Esophagus (tissue), 2 donors: Measurements from ENCODE around the gene FDXR. TPM values are rescaled to one million over a fixed set of nuclear protein-coding genes. Genes with fewer than 3 reads are reported as not detected.

Experiments used
- H3K27ac ChIP-seq, 2 donors: one replicate each; pipeline ENCODE4 v1.5.1; 2013; ENCODE audit warnings: low read depth in 2 of 2, mild to moderate bottlenecking in 2 of 2, inconsistent platforms in 1 of 2, low read length in 1 of 2, moderate library complexity in 1 of 2
- H3K27me3 ChIP-seq, 2 donors: one replicate each; pipeline ENCODE4 v1.6.1; 2013; ENCODE audit warnings: low read length in 2 of 2, control low read depth in 1 of 2, mild to moderate bottlenecking in 1 of 2; ENCODE audit not compliant: insufficient read depth in 2 of 2, control insufficient read depth in 1 of 2
- H3K36me3 ChIP-seq, 2 donors: one replicate each; pipeline ENCODE4 v1.6.1; 2013; ENCODE audit warnings: low read length in 1 of 2; ENCODE audit not compliant: control insufficient read depth in 2 of 2, insufficient read depth in 2 of 2
- H3K4me1 ChIP-seq, 2 donors: one replicate each; pipeline ENCODE4 v1.6.1; 2013; ENCODE audit warnings: low read length in 1 of 2; ENCODE audit not compliant: control insufficient read depth in 2 of 2, insufficient read depth in 2 of 2
- H3K4me3 ChIP-seq, 2 donors: one replicate each; pipeline ENCODE4 v1.5.1; 2013; ENCODE audit warnings: low read length in 2 of 2, mild to moderate bottlenecking in 2 of 2, low read depth in 1 of 2, moderate library complexity in 1 of 2
- H3K9me3 ChIP-seq, 2 donors: one replicate each; pipeline ENCODE4 v1.6.1; 2013; ENCODE audit warnings: mild to moderate bottlenecking in 2 of 2, low read depth in 1 of 2, low read length in 1 of 2, moderate library complexity in 1 of 2; ENCODE audit not compliant: control insufficient read depth in 2 of 2, insufficient read depth in 1 of 2
- WGBS, 2 donors: extraction: QIAGEN DNeasy Blood & Tissue Kit; methylation state at CpG; one replicate each; pipeline ENCODE4 v1.1.7; 2013; 5-methylcytosine and 5-hydroxymethylcytosine counted together
- polyA plus RNA-seq, 2 donors: library from polyadenylated mRNA; stranded (reverse); fragments of 200-250 nt; gene quantifications; one replicate each; pipeline ENCODE4 v1.2.3, GENCODE V29; 2013
- donor health status: healthy with polysubstance abuse.
- donor health status: Bipolar disorder and iron deficiency.

The FDXR gene
- polyA plus RNA-seq, 2 donors, result 13.4 to 28.9 TPM

DNA sequence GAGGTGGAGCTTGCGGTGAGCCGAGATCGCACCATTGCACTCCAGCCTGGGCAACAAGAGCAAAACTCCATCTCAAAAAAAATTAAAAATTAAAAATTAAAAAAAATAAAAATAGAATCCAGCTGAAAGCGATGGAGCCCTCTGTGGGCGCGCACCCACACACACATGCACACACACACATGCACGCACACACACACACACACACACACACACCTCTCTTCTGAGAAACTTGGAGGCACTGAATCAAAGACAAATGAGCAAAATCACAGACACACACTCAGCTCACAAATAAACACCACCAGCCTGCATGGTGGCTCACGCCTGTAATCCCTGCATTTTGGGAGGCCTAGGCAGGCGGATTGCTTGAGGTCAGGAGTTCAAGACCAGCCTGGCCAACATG is 30.2 kb upstream of the FDXR start:
- Histone ChIP-seq H3K36me3 (no peaks in the 10 kb centered on the region), H3K27me3 (no peaks in the 10 kb centered on the region), H3K4me1 (peaks cover 0 to 19% of the 10 kb centered on the region in 2 donors), H3K4me3 (no peak overlapping the region), H3K9me3 (no peaks in the 10 kb centered on the region), H3K27ac (no peak overlapping the region)
- 85 to 86% methylated on average over 9 of the region's 9 CpGs for WGBS, 2 donors

DNA sequence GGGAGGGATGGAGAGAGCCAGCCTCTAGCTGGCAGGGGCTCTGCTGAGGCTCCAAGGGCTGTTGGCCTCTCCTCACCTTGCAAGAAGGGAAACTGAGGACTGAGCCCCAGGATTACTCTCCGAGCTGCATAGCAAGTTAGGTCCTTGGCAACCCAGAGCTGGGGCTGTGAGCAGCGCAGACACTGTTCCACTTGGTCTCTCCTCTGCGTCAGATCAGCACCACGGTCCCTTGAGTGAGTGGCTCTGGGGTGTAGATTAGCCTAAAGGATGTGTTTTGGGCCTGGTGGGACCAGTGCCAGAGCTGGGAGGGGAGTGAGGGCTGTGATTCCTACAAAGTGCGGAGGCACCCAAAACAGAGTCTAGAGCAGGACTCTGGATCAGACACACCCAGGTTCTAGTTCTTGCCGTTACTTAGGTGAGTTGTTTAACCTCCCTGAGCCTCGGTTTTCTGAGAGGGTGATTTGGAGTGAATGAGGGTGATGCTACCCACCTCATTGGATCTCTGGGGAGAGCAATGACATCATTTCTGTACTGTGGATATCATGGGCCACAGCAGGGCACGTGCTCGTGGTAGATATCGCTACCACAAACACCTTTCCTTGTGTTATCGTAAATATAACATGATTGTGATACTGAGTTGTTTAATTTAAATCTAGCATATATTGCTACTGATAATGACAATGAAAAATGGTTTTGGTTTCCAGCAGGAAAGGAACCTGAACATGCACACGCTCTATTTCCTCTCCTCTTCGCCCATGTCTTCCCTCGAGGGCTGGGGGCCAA is 28.8 kb upstream of the FDXR start:
- WGBS, 2 donors, result 71 to 72% methylated on average over 14 of the region's 14 CpGs

DNA sequence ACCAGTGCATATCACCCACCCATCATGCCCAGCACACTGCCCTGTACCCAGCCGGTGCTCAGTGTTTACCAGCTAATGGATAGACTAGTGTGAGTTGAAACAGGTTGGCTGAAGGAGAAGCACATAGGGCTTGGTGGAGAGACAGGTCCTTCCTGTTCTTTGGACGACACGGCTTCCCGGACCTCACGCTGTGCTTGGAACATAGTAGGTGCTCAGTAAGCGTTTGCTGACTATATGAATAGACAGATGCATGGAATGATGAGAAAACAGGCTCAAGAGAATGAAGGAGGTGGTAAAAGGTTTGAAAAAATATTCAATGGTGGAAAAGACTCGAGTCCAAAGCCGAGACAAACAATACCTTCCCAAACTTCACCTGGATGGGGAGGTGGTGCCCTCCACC is 27.4 kb upstream of the FDXR start:
- WGBS, 2 donors, result 67 to 71% methylated on average over 8 of the region's 8 CpGs

More for the DNA sequence above, 28.8 kb upstream of the FDXR start:
- Histone ChIP-seq H3K27ac (no peak overlapping the region), H3K36me3 (no peaks in the 10 kb centered on the region), H3K27me3 (no peaks in the 10 kb centered on the region), H3K9me3 (no peaks in the 10 kb centered on the region), H3K4me1 (peaks cover 0 to 12% of the 10 kb centered on the region in 2 donors), H3K4me3 (no peak overlapping the region)

DNA sequence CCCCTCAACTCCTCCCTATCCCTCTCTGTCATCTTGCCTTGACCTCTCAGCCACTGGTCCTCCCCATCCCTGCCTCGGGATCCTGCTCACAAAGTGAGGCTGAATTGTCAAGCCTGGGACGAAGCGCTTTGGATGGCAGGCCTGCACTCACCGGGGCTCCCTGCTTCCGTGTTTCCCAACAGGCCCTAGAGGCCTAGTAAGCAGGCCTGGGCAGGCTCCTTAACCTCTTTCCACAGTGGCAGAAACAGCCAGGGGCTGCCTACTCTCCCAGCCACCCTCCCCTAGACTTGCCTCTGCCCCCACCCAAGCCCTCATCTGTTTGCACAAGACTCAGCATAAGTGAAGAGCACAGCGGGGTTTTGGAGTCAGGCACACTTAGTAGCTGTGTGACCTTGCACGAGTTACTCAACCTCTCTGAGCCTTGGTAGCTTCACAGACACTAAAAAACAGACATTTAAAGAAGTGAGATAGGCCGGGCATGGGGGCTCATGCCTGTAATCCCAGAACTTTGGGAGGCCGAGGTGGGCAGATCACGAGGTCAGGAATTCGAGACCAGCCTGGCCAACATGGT is 25.7 kb upstream of the FDXR start:
- H3K4me1 ChIP-seq, result peaks cover 5 to 12% of the 10 kb centered on the region in 2 donors
- 59 to 64% methylated on average over 11 of the region's 11 CpGs for WGBS, 2 donors
- peaks cover 0 to 3% of the 10 kb centered on the region in 2 donors for H3K27me3 ChIP-seq
- peak overlapping the region; percentile 23 to 44 for H3K27ac ChIP-seq
- H3K9me3 ChIP-seq, result no peaks in the 10 kb centered on the region
- no peaks in the 10 kb centered on the region for H3K36me3 ChIP-seq
- no peak overlapping the region for H3K4me3 ChIP-seq

More for the DNA sequence above, 27.4 kb upstream of the FDXR start:
- Histone ChIP-seq H3K4me3 (no peak overlapping the region), H3K36me3 (no peaks in the 10 kb centered on the region), H3K9me3 (no peaks in the 10 kb centered on the region), H3K27me3 (no peaks in the 10 kb centered on the region), H3K4me1 (peaks cover 0 to 12% of the 10 kb centered on the region in 2 donors), H3K27ac (peak overlapping the region in 1 of 2 donors; percentile 27)

DNA sequence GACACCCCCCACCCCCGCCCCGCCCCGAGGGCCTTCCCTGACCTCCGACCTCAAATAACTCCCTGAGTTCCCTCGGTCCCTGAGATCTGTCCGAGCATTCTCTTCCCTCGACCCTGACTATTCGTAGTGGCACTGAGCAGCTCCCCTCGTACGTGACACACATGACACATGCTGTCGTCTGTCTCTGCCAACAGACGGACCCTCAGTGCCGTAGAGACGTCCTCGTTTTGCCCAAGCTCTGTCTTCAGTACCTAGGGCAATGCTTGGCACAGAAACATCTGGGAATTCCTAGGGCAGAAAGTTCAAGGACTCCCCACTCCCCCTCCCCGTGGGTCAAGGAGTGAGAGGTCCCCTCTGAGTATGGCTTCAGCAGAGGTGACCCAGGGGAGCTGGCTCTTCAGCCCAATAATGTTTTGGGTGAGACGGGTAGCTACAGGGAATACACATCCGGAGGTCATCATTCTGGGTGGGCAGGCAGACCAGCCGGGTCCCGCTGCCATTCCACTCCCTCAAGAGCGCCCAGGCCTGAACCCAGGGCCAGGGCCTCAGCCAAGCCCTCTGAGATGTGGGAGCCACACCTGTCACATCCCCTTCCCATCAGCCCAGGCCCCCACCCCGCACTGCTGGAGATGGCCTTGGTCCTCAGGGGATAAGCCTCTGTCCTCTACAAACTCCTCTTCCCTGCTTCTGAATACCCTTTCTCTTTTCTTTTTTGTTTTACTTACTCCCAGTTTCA is 21.3 kb upstream of the FDXR start:
- H3K27me3 ChIP-seq, result peaks cover 0 to 3% of the 10 kb centered on the region in 2 donors
- no peak overlapping the region for H3K27ac ChIP-seq
- 34 to 36% methylated on average over 21 to 22 of the region's 22 CpGs for WGBS, 2 donors
- H3K36me3 ChIP-seq, result no peaks in the 10 kb centered on the region
- peak overlapping the region in 1 of 2 donors; percentile 46 for H3K4me3 ChIP-seq
- peaks cover 8 to 9% of the 10 kb centered on the region in 2 donors for H3K4me1 ChIP-seq
- no peaks in the 10 kb centered on the region for H3K9me3 ChIP-seq

DNA sequence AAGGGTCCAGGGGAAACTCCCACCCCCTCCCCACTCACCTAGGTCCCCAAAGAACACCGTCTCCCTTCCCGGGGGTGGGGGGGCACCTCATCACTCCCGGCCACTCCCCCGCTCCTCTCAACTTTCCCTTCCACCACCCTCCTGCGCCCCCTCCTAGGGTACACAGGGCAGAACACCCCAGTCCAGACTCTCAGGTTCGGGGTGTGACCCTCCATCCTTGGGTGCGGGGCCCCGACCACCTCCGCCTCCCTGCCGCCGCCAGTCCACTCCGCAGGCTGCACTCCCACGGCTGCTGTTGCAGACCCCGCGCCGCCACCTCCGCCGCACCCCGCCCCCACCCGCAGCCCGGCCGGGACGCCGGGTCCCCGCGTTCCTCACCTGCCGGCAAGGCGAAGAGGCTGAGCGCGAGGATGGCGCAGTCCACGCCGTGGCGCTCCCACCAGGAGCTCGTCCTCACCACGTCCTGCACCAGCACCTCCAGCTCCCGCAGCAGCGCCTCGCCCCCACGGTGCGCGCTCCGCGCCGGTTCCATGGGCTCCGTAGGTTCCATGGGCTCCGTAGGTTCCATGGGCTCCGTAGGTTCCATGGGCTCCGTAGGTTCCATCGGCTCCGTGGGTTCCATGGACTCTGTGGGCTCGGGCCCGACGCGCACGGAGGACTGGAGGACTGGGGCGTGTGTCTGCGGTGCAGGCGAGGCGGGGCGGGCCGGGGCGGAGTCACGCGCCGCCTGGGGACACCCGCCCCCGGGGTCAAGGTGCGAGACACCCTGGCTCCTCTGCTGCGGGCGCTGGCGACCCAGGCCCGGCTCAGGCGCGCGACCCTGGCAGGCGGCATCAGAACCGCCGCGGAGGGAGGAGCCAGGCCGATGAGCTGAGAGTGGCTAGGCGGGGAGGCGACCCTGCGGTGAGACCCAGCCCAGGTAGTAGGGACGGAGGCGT is 20.4 kb upstream of the FDXR start, which contains the start of gene FADS6:
FADS6 (minus strand) TSS at position 660 of the 938 bp plus-strand sequence; CDS start at position 622, 38 bp downstream.
- Histone ChIP-seq H3K27me3 (peaks cover 0 to 3% of the 10 kb centered on the region in 2 donors), H3K27ac (no peak within 1 kb of the TSS), H3K9me3 (no peaks in the 10 kb centered on the region), H3K36me3 (no peaks in the 10 kb centered on the region), H3K4me1 (peaks cover 6 to 8% of the 10 kb centered on the region in 2 donors), H3K4me3 (peak within 1 kb of the TSS; percentile 44 to 46)
- 4% methylated on average over 79 to 86 of the region's 86 CpGs for WGBS, 2 donors

DNA sequence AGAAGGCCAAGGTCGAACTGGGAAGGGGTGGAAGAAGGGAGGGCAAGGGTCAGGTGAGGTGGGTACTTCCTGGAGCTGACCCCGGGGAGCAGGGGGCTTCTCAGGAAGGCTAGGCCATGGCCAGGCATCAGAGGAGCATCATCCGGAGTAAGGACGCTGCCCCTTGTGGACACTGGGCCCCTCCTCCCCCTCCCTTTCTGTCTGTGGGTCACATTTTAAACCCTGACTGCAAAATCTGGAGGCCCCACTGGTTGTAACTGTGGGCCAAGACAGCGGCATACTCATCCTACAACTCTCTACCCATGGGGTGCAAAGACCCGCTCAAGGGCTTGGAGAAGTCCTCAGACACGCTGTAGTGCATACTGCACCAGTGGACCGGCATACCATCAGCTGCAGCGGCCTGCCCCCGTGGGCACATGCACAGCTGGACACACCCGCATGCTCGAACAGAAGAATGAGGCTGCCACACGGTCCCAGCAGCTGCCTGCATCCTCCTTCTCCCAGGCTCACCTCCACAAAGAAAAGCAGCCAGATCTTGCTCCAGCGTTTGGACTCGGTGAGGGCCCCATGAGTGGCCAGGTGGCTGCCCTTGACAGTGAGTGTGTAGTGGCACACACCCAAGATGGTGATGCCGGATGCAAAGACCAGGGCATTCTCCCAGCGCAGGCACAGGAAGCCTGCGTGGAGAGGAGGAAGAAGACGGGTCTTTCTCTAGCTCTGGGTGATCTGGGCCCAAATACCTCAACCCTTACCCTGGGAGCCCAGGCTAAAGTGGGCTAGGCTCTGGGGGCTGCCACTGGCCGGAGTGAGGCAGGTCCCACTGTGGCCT is 19.4 kb upstream of the FDXR start:
- H3K27ac ChIP-seq, result no peak overlapping the region
- WGBS, 2 donors, result 63 to 73% methylated on average over 20 of the region's 20 CpGs
- H3K4me3 ChIP-seq, result no peak overlapping the region
- H3K27me3 ChIP-seq, result peaks cover 0 to 3% of the 10 kb centered on the region in 2 donors
- H3K9me3 ChIP-seq, result no peaks in the 10 kb centered on the region
- H3K4me1 ChIP-seq, result peaks cover 5 to 8% of the 10 kb centered on the region in 2 donors
- H3K36me3 ChIP-seq, result no peaks in the 10 kb centered on the region

DNA sequence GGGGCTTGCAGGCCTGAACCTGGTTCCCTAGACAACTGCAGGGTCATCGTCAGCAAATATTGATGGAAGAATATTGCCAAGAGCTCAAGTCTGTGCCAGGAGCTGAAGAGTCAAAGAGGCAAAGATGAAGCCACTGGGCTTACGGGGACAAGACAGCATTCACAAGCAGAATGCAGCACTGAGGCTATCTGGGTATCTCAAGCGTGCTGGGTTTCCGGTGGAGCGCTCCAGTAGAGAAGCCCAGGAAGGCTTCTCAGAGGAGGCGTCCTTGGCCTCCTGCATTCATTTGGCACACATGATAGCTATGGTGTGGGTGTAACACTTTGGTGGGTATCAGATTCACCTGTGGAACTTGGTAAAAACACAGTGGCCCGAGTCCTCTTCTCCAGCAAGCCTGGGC is 17.8 kb upstream of the FDXR start:
- 91 to 93% methylated on average over 7 of the region's 7 CpGs for WGBS, 2 donors

More for the DNA sequence above, 17.8 kb upstream of the FDXR start:
- Histone ChIP-seq H3K4me1 (peaks cover 5 to 8% of the 10 kb centered on the region in 2 donors), H3K9me3 (no peaks in the 10 kb centered on the region), H3K4me3 (no peak overlapping the region), H3K36me3 (no peaks in the 10 kb centered on the region), H3K27ac (no peak overlapping the region), H3K27me3 (peaks cover 0 to 3% of the 10 kb centered on the region in 2 donors)
